Large intestine (tissue), 3 donors: ENCODE results near the gene MRPS9. TPM values are rescaled to one million over a fixed set of nuclear protein-coding genes. Genes with fewer than 3 reads are reported as not detected.
A peak's percentile ranks its signal among the peaks of the same experiment; 100 is the strongest.

Experiments used
- DNase-seq, 2 donors: peaks; one replicate each; pipeline versions ENCODE4 v3.0.0 to v3.0.0-alpha.2; 2013
- H3K27ac ChIP-seq: one replicate; pipeline ENCODE4 v1.5.1; 2013; ENCODE audit warnings: low read length
- H3K27me3 ChIP-seq: 2 replicates; pipeline ENCODE4 v1.6.1; 2013; ENCODE audit warnings: low read length; ENCODE audit not compliant: control insufficient read depth, insufficient read depth
- H3K36me3 ChIP-seq: 2 replicates; pipeline ENCODE4 v1.6.1; 2013; ENCODE audit warnings: low read length; ENCODE audit not compliant: control insufficient read depth, insufficient read depth
- H3K4me1 ChIP-seq: one replicate; pipeline ENCODE4 v1.6.1; 2013; ENCODE audit warnings: low read length; ENCODE audit not compliant: control insufficient read depth, insufficient read depth
- H3K4me3 ChIP-seq: one replicate; pipeline ENCODE4 v1.5.1; 2013; ENCODE audit warnings: low read length
- H3K9me3 ChIP-seq: one replicate; pipeline ENCODE4 v1.6.1; 2013; ENCODE audit warnings: mild to moderate bottlenecking, low read depth, low read length, moderate library complexity; ENCODE audit not compliant: control insufficient read depth
- WGBS: methylation state at CpG from one replicate; pipeline ENCODE4 v1.1.5; 2013; ENCODE audit warnings: low lambda C conversion rate; ENCODE audit not compliant: insufficient coverage; 5-methylcytosine and 5-hydroxymethylcytosine counted together
- polyA plus RNA-seq: library from polyadenylated mRNA; unstranded; fragments of 120-200 nt; gene quantifications from one replicate; pipeline ENCODE4 v1.2.1, GENCODE V29; 2013

The MRPS9 gene
- polyA plus RNA-seq, 1 donor, result 32.8 TPM

DNA sequence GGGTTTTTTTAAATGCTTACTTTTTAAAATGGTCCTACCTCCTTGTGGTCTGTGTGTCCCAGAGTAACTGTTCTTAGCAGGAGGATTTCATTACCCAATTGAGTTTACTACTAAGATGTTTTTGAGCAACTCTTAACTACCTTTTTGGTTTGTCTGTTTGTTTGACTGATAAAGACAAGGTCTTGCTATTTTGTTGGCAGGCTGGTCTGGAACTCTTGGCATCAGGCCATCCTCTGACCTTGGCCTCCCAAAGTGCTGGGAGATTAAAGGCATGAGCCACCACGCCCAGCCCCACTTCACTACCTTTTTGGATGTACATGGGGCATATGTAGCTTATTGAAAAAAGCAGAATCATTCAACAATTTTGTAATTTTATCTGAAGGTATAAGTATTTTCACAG, 14.9 kb downstream of the MRPS9 start:
- H3K36me3 ChIP-seq, result no peaks in the 10 kb centered on the region
- no peak overlapping the region for H3K27ac ChIP-seq
- no peak overlapping the region for H3K4me3 ChIP-seq
- no CpG with 5 or more reads among the region's 1 CpG for whole genome bisulfite sequencing
- no peak for DNase-seq
- H3K4me1 ChIP-seq, result no peaks in the 10 kb centered on the region
- H3K27me3 ChIP-seq, result no peaks in the 10 kb centered on the region
- no peaks in the 10 kb centered on the region for H3K9me3 ChIP-seq

GRCh38 chr2:105055613-105056012, 17.7 kb downstream of the MRPS9 start:
- H3K4me1 ChIP-seq, result no peaks in the 10 kb centered on the region
- H3K4me3 ChIP-seq, result no peak overlapping the region
- H3K27ac ChIP-seq, result no peak overlapping the region
- no peaks in the 10 kb centered on the region for H3K9me3 ChIP-seq
- H3K36me3 ChIP-seq, result no peaks in the 10 kb centered on the region
- no peaks in the 10 kb centered on the region for H3K27me3 ChIP-seq
- no peak for DNase-seq
- WGBS, result 100% methylated on average over 2 of the region's 2 CpGs

DNA sequence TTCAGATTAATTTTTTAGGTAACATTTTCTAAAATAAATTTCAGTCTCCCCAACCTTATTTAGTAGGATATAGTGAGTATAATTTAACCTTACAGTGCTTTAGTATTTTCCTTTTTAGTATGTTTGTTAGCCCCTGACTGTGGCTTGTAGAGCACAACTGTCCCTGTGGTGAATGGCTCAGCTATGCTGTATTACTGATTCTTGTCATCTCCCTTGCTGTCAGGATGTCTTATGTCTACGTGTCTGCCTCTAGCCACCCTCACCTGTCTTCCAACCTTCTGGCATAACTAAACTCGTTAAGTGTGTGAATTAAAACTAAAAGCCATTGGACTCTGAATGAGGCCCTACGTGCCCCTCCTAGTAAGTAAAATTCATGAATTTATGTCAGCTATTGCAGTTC, 18.4 kb downstream of the MRPS9 start:
- H3K27ac ChIP-seq, result no peak overlapping the region
- H3K36me3 ChIP-seq, result no peaks in the 10 kb centered on the region
- H3K4me3 ChIP-seq, result no peak overlapping the region
- H3K4me1 ChIP-seq, result no peaks in the 10 kb centered on the region
- no peaks in the 10 kb centered on the region for H3K27me3 ChIP-seq
- no peak for DNase-seq
- 100% methylated on average over 1 of the region's 3 CpGs for WGBS
- no peaks in the 10 kb centered on the region for H3K9me3 ChIP-seq

DNA sequence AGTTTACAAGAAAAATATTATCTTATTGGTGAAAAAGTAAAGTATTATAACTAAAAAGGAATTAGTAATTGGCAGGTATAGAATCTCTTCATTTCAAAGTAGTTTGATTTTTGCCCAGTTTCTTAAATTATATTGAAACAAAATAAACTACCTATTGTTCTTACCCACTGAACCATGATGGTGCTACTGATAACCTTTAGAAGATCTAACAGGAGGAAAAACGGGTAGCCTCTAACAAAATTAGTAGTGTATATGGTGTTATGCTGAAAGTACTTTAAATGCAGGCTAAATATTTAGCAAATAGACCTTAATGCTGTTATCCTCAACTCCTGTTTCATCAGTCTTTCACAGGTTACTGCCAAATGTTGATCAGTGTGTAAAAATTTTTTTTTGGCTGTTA, 19.1 kb downstream of the MRPS9 start:
- Histone ChIP-seq H3K4me1 (no peaks in the 10 kb centered on the region), H3K9me3 (no peaks in the 10 kb centered on the region), H3K27ac (no peak overlapping the region), H3K4me3 (no peak overlapping the region), H3K36me3 (no peaks in the 10 kb centered on the region), H3K27me3 (no peaks in the 10 kb centered on the region)
- no peak for DNase-seq
- 60% methylated on average over 1 of the region's 1 CpG for WGBS

DNA sequence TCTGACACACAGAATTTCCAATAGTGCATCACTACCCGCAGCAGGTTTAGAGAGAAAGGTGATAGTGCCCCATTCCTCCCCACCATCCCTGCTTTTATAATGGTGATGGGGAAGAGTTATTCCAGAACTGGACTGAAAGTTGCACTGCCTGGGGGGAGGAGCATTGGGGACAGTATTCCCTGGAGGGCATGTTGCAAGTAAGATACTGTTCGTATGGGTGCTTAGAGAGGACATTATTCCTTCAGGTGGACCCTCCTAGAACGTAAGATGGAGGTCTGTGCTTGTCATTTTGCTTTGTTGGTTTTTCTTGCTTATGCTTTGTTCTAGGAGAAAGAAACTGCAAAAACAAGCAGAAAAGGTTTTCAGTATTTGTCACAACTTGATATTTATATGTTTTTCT, 23.7 kb downstream of the MRPS9 start:
- H3K36me3 ChIP-seq, result peaks cover 2% of the 10 kb centered on the region
- no peaks in the 10 kb centered on the region for H3K27me3 ChIP-seq
- no peaks in the 10 kb centered on the region for H3K9me3 ChIP-seq
- H3K4me1 ChIP-seq, result no peaks in the 10 kb centered on the region
- 100% methylated on average over 1 of the region's 3 CpGs for WGBS
- H3K27ac ChIP-seq, result no peak overlapping the region
- no peak for DNase-seq
- no peak overlapping the region for H3K4me3 ChIP-seq

DNA sequence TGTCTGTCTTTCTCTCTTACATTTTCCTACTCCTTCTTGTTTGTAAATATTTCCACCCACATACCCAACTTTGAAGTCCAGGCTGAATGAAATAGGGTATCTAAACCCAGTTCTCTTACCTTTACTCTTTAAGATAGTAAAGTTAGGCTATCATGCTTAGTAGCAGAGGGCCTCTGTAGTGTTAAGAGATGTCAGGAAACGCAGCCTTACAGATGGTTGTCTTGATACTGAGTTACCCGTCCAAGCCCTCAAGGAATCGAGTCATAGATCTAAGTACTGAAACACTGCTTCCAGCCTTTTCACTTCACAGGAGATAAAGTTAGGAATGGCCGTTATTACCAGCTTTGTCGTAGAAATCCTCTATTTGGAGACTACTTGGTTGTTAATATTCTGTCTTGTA, 24.3 kb downstream of the MRPS9 start:
- Histone ChIP-seq H3K4me1 (no peaks in the 10 kb centered on the region), H3K36me3 (peaks cover 2% of the 10 kb centered on the region), H3K27ac (no peak overlapping the region), H3K9me3 (no peaks in the 10 kb centered on the region), H3K27me3 (no peaks in the 10 kb centered on the region), H3K4me3 (no peak overlapping the region)
- WGBS, result 80% methylated on average over 1 of the region's 5 CpGs
- DNase-seq, result no peak

GRCh38 chr2:105068387-105068786, 30.5 kb downstream of the MRPS9 start:
- Histone ChIP-seq H3K4me1 (no peaks in the 10 kb centered on the region), H3K36me3 (no peaks in the 10 kb centered on the region), H3K9me3 (no peaks in the 10 kb centered on the region), H3K4me3 (no peak overlapping the region), H3K27ac (no peak overlapping the region), H3K27me3 (no peaks in the 10 kb centered on the region)
- 88% methylated on average over 1 of the region's 1 CpG for WGBS
- DNase-seq, result no peak

- whole genome bisulfite sequencing, result 20% methylated on average over 1 of the region's 5 CpGs
- H3K27ac ChIP-seq, result no peak overlapping the region
- no peaks in the 10 kb centered on the region for H3K36me3 ChIP-seq
- peak in 1 of 2 donors; percentile 40 for DNase-seq
- no peaks in the 10 kb centered on the region for H3K4me1 ChIP-seq
- H3K4me3 ChIP-seq, result no peak overlapping the region
- H3K9me3 ChIP-seq, result no peaks in the 10 kb centered on the region
- no peaks in the 10 kb centered on the region for H3K27me3 ChIP-seq
Observed at GRCh38 chr2:105068875-105069274, 31.0 kb downstream of the MRPS9 start.

DNA sequence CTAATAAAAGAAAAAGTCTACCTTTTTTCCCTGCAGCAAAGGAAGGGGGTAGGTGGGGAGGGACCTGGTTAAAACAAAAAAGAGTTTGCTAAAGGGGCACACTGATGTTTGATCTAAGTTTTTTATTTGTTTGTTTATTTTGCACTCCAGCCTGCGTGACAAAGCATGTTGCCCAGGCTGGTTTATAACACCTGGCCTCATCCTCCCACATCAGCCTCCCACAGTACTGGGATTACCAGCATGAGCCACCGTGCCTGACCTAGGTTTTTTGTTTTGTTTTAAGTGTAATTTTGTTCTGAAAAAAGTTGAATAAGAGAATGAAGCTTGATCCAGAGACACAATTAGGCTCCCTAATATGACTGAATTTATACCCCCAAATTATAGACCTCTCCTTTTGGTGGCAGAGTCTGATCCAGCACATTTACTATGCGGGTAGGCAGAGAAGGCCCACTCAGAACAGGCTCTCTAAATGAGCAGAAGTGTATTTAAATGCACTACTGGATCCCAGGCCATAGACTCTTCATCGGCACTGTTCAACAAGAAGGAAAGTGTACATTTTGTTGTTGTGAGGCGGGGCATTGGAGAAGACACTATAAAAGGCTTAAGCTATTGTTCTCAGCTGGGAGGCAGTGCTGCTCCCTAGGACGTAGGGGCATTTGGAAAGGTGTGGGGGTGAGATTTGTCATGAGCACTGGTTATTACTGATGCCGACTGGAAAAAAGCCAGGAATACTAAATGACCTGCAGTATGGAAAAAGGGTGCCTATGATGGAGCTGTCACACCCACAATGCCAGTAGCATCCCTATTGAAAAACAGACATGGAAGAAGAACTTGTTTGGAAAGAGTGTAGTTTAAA, 32.4 kb downstream of the MRPS9 start:
- H3K4me3 ChIP-seq, result no peak overlapping the region
- WGBS, result 80% methylated on average over 2 of the region's 7 CpGs
- no peaks in the 10 kb centered on the region for H3K36me3 ChIP-seq
- H3K4me1 ChIP-seq, result no peaks in the 10 kb centered on the region
- H3K9me3 ChIP-seq, result no peaks in the 10 kb centered on the region
- no peaks in the 10 kb centered on the region for H3K27me3 ChIP-seq
- no peak for DNase-seq
- H3K27ac ChIP-seq, result no peak overlapping the region

DNA sequence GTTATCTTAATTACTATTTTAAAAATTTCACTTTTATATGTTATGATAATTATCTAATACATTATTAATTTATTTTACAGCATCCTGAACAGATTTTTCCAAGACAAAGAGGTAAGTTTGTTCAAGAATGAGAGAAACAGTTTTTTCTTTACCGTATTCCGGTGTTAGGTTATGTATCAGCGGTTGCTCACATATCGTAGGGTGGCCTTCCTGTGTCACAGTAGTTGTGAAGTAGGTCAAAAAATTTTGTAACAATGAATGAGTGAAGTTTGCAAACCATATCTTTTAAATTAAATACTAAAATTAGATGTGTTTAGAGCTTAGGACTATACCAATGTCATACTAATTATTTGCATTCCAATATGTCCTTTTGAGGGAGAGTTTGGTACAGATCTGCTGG, 33.5 kb downstream of the MRPS9 start:
- Histone ChIP-seq H3K27me3 (no peaks in the 10 kb centered on the region), H3K4me3 (no peak overlapping the region), H3K4me1 (no peaks in the 10 kb centered on the region), H3K36me3 (no peaks in the 10 kb centered on the region), H3K9me3 (no peaks in the 10 kb centered on the region), H3K27ac (no peak overlapping the region)
- DNase-seq, result no peak
- no CpG with 5 or more reads among the region's 4 CpGs for WGBS

GRCh38 chr2:105072039-105072438, 34.2 kb downstream of the MRPS9 start:
- H3K4me1 ChIP-seq, result no peaks in the 10 kb centered on the region
- H3K9me3 ChIP-seq, result no peaks in the 10 kb centered on the region
- no peak for DNase-seq
- H3K27ac ChIP-seq, result no peak overlapping the region
- whole genome bisulfite sequencing, result 100% methylated on average over 1 of the region's 2 CpGs
- H3K27me3 ChIP-seq, result no peaks in the 10 kb centered on the region
- no peaks in the 10 kb centered on the region for H3K36me3 ChIP-seq
- H3K4me3 ChIP-seq, result no peak overlapping the region
